ENCODE data around the gene FIS1. TPM values are rescaled to one million over a fixed set of nuclear protein-coding genes. Genes with fewer than 3 reads are reported as not detected.

FIS1 gene
- total and polyA plus RNA-seq, 10 of the 15 experiments (the other 5 are each of a cell fraction or from before 2014, with no cell fraction given) = 83.4 to 149 (median 108) TPM

DNA sequence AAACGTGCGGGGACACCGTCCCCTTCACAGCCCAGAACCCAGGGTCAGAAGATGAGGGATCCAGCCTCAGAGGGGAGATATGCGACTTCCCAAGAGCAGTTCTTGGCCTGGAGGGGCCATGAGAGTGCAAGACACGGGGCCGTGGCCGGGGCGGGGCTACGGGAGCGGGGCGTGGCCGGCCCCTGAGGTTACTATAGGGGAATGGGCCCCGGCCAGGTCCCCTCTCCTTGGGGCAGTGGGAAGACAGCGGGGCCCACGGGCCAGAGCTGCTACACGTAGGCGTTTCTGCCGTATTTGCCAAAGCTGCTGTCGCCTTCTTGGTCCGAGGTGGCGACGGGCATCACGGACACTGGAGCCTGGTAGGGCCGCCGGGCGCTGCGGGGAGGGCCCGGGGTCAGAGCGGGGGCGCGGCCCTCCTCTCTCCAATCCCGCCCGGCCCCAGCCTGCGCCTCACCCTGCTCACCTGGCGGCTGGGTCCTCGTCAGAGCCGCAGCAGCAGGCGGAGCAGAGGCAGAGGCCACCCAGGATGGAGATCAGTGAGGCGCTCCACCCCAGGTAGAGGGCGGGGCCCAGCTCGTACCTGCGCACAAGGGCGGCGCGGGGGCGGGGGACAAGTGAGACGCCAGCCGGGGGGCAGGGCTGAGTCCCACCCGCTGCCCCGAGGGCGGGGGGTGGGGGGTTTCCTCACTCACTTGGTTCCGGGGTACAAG is 12.6 kb downstream of the FIS1 start:
- no peaks in the 10 kb centered on the region for H3K27me3 ChIP-seq (replicated peaks in 1 of 2; ENCODE audit: control insufficient read depth in 2 of 2, insufficient read depth in 2 of 2, low read length in 1 of 2)
- no peak overlapping the region for H3K4me2 ChIP-seq (ENCODE audit: control insufficient read depth, insufficient read depth)
- ChIA-PET RAD21 (ENCODE audit: unreplicated experiment) (no interaction called here), POLR2A (no interaction called here), CTCF (no interaction called here), SMC1A (ENCODE audit: uncharacterized antibody, unreplicated experiment) (no interaction called here)
- ATAC-seq = no peak
- H3K4me3 ChIP-seq = no peak overlapping the region
- no peak for FAIRE-seq
- in situ Hi-C loops (cut with MboI) = no loop called here
- H3K27ac ChIP-seq (ENCODE audit: control insufficient read depth, insufficient read depth) = no peak overlapping the region
- intact Hi-C loops (cut with micrococcal nuclease; ENCODE audit: unreplicated experiment) = no loop called here
- no peaks in the 10 kb centered on the region for H3K9me3 ChIP-seq (replicated peaks; ENCODE audit: control insufficient read depth, insufficient read depth, low read length)
- WGBS (ENCODE audit: insufficient coverage, insufficient replicate concordance, low lambda C conversion rate, missing lambda C conversion rate) = 90% methylated on average over 29 of the region's 52 CpGs
- no peaks in the 10 kb centered on the region for H3K79me2 ChIP-seq (ENCODE audit: control insufficient read depth, insufficient read depth, low read length)
- no peaks in the 10 kb centered on the region for H3K4me1 ChIP-seq (ENCODE audit: control insufficient read depth, insufficient read depth, low read length)
- peaks cover 0 to 3% of the 10 kb centered on the region in 2 experiments; a peak in 1 of 4 replicates for H3K36me3 ChIP-seq (ENCODE audit: control insufficient read depth in 2 of 2, insufficient read depth in 2 of 2, low read length in 1 of 2)
- no peaks in the 10 kb centered on the region for H4K20me1 ChIP-seq (ENCODE audit: control insufficient read depth, insufficient read depth)
- no peak overlapping the region for H3K9ac ChIP-seq (ENCODE audit: control insufficient read depth, insufficient read depth, low read length)
- BruUV-seq (replicated peaks) = no TSS peak
- H2AFZ ChIP-seq (ENCODE audit: control insufficient read depth, low read depth, low read length) = no peak overlapping the region
- DNase-seq (ENCODE audit: low read depth, low spot score) = no peak
- TF ChIP-seq MEF2B (IDR thresholded peaks at IDR 0.05; ENCODE audit: partially characterized antibody, poor library complexity, severe bottlenecking) (no peak), ATF7 (IDR thresholded peaks at IDR 0.05; ENCODE audit: low read depth) (no peak), CBFB (IDR thresholded peaks at IDR 0.05; ENCODE audit: low read depth) (no peak), RAD21 (IDR thresholded peaks at IDR 0.05; ENCODE audit: insufficient read depth, low read depth, low read length) (no peak), KAT2A (conservative IDR thresholded peaks at IDR 0.05; ENCODE audit: control insufficient read depth, low read depth, low read length) (no peak), SIX5 (IDR thresholded peaks at IDR 0.05; ENCODE audit: low read depth, low read length, severe bottlenecking) (no peak), YBX1 (IDR thresholded peaks at IDR 0.05) (no peak), ZNF207 (IDR thresholded peaks at IDR 0.05; ENCODE audit: borderline replicate concordance) (no peak), IRF4 (IDR thresholded peaks at IDR 0.05; ENCODE audit: low read depth, low read length) (no peak), PML (IDR thresholded peaks at IDR 0.05; ENCODE audit: low read length) (no peak), RELA (IDR thresholded peaks at IDR 0.05; ENCODE audit: borderline replicate concordance, partially characterized antibody) (no peak)
- TF ChIP-seq, protein P1, sequence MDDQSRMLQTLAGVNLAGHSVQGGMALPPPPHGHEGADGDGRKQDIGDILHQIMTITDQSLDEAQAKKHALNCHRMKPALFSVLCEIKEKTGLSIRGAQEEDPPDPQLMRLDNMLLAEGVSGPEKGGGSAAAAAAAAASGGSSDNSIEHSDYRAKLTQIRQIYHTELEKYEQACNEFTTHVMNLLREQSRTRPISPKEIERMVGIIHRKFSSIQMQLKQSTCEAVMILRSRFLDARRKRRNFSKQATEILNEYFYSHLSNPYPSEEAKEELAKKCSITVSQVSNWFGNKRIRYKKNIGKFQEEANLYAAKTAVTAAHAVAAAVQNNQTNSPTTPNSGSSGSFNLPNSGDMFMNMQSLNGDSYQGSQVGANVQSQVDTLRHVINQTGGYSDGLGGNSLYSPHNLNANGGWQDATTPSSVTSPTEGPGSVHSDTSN (IDR thresholded peaks at IDR 0.05; ENCODE audit: insufficient replicate concordance, low read depth, low read length) = no peak
- TF ChIP-seq, protein P2, sequence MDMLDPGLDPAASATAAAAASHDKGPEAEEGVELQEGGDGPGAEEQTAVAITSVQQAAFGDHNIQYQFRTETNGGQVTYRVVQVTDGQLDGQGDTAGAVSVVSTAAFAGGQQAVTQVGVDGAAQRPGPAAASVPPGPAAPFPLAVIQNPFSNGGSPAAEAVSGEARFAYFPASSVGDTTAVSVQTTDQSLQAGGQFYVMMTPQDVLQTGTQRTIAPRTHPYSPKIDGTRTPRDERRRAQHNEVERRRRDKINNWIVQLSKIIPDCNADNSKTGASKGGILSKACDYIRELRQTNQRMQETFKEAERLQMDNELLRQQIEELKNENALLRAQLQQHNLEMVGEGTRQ (IDR thresholded peaks at IDR 0.05; ENCODE audit: borderline replicate concordance, low read depth, low read length) = no peak
